Esophagus (tissue), 2 donors: Measurements from ENCODE around the gene COBL. TPM values are rescaled to one million over a fixed set of nuclear protein-coding genes. Genes with fewer than 3 reads are reported as not detected.

Experiments used
- H3K27ac ChIP-seq, 2 donors: one replicate each; pipeline ENCODE4 v1.5.1; 2013; ENCODE audit warnings: low read depth in 2 of 2, mild to moderate bottlenecking in 2 of 2, inconsistent platforms in 1 of 2, low read length in 1 of 2, moderate library complexity in 1 of 2
- H3K27me3 ChIP-seq, 2 donors: one replicate each; pipeline ENCODE4 v1.6.1; 2013; ENCODE audit warnings: low read length in 2 of 2, control low read depth in 1 of 2, mild to moderate bottlenecking in 1 of 2; ENCODE audit not compliant: insufficient read depth in 2 of 2, control insufficient read depth in 1 of 2
- H3K36me3 ChIP-seq, 2 donors: one replicate each; pipeline ENCODE4 v1.6.1; 2013; ENCODE audit warnings: low read length in 1 of 2; ENCODE audit not compliant: control insufficient read depth in 2 of 2, insufficient read depth in 2 of 2
- H3K4me1 ChIP-seq, 2 donors: one replicate each; pipeline ENCODE4 v1.6.1; 2013; ENCODE audit warnings: low read length in 1 of 2; ENCODE audit not compliant: control insufficient read depth in 2 of 2, insufficient read depth in 2 of 2
- H3K4me3 ChIP-seq, 2 donors: one replicate each; pipeline ENCODE4 v1.5.1; 2013; ENCODE audit warnings: low read length in 2 of 2, mild to moderate bottlenecking in 2 of 2, low read depth in 1 of 2, moderate library complexity in 1 of 2
- H3K9me3 ChIP-seq, 2 donors: one replicate each; pipeline ENCODE4 v1.6.1; 2013; ENCODE audit warnings: mild to moderate bottlenecking in 2 of 2, low read depth in 1 of 2, low read length in 1 of 2, moderate library complexity in 1 of 2; ENCODE audit not compliant: control insufficient read depth in 2 of 2, insufficient read depth in 1 of 2
- WGBS, 2 donors: extraction: QIAGEN DNeasy Blood & Tissue Kit; methylation state at CpG; one replicate each; pipeline ENCODE4 v1.1.7; 2013; 5-methylcytosine and 5-hydroxymethylcytosine counted together
- polyA plus RNA-seq, 2 donors: library from polyadenylated mRNA; stranded (reverse); fragments of 200-250 nt; gene quantifications; one replicate each; pipeline ENCODE4 v1.2.3, GENCODE V29; 2013
- donor health status: healthy with polysubstance abuse.
- donor health status: Bipolar disorder and iron deficiency.

The COBL gene
- polyA plus RNA-seq, 2 donors, result 3.6 to 6.1 TPM

GRCh38 chr7:51025668-51026067, 290.9 kb downstream of the COBL start:
- WGBS, 2 donors, result 67 to 78% methylated on average over 2 of the region's 2 CpGs
- Histone ChIP-seq H3K27ac (no peak overlapping the region), H3K4me3 (no peak overlapping the region), H3K36me3 (peaks cover 5 to 6% of the 10 kb centered on the region in 2 donors), H3K27me3 (no peaks in the 10 kb centered on the region), H3K9me3 (no peaks in the 10 kb centered on the region), H3K4me1 (no peaks in the 10 kb centered on the region)

GRCh38 chr7:51024867-51025266, 291.7 kb downstream of the COBL start:
- H3K4me1 ChIP-seq, result no peaks in the 10 kb centered on the region
- peaks cover 5 to 6% of the 10 kb centered on the region in 2 donors for H3K36me3 ChIP-seq
- H3K9me3 ChIP-seq, result no peaks in the 10 kb centered on the region
- H3K4me3 ChIP-seq, result no peak overlapping the region
- no peaks in the 10 kb centered on the region for H3K27me3 ChIP-seq
- no peak overlapping the region for H3K27ac ChIP-seq
- WGBS, 2 donors, result 92 to 98% methylated on average over 16 of the region's 16 CpGs

GRCh38 chr7:51023547-51023946, 293.1 kb downstream of the COBL start:
- WGBS, 2 donors, result 88 to 89% methylated on average over 9 of the region's 9 CpGs
- H3K4me1 ChIP-seq, result no peaks in the 10 kb centered on the region
- H3K4me3 ChIP-seq, result no peak overlapping the region
- no peaks in the 10 kb centered on the region for H3K27me3 ChIP-seq
- peaks cover 5 to 6% of the 10 kb centered on the region in 2 donors for H3K36me3 ChIP-seq
- H3K27ac ChIP-seq, result no peak overlapping the region
- no peaks in the 10 kb centered on the region for H3K9me3 ChIP-seq

- WGBS, 2 donors, result 95% methylated on average over 6 of the region's 6 CpGs
- no peaks in the 10 kb centered on the region for H3K27me3 ChIP-seq
- peaks cover 5 to 6% of the 10 kb centered on the region in 2 donors for H3K36me3 ChIP-seq
- H3K27ac ChIP-seq, result no peak overlapping the region
- H3K9me3 ChIP-seq, result no peaks in the 10 kb centered on the region
- no peak overlapping the region for H3K4me3 ChIP-seq
- H3K4me1 ChIP-seq, result no peaks in the 10 kb centered on the region
Measured at GRCh38 chr7:51022821-51023220, 293.8 kb downstream of the COBL start.

GRCh38 chr7:51021906-51022570, 294.6 kb downstream of the COBL start:
- no peak overlapping the region for H3K27ac ChIP-seq
- H3K4me3 ChIP-seq, result no peak overlapping the region
- no peaks in the 10 kb centered on the region for H3K4me1 ChIP-seq
- 77 to 80% methylated on average over 20 of the region's 20 CpGs for WGBS, 2 donors
- no peaks in the 10 kb centered on the region for H3K9me3 ChIP-seq
- H3K27me3 ChIP-seq, result no peaks in the 10 kb centered on the region
- peaks cover 3 to 4% of the 10 kb centered on the region in 2 donors for H3K36me3 ChIP-seq

GRCh38 chr7:51020944-51021343, 295.7 kb downstream of the COBL start:
- peaks cover 0 to 4% of the 10 kb centered on the region in 2 donors for H3K36me3 ChIP-seq
- 92 to 94% methylated on average over 3 of the region's 3 CpGs for WGBS, 2 donors
- no peaks in the 10 kb centered on the region for H3K9me3 ChIP-seq
- H3K27me3 ChIP-seq, result no peaks in the 10 kb centered on the region
- no peak overlapping the region for H3K4me3 ChIP-seq
- H3K27ac ChIP-seq, result no peak overlapping the region
- H3K4me1 ChIP-seq, result no peaks in the 10 kb centered on the region

GRCh38 chr7:51019891-51020870, 296.4 kb downstream of the COBL start:
- H3K27ac ChIP-seq, result no peak overlapping the region

GRCh38 chr7:51019191-51019844, 297.3 kb downstream of the COBL start:
- no peaks in the 10 kb centered on the region for H3K36me3 ChIP-seq
- no peaks in the 10 kb centered on the region for H3K27me3 ChIP-seq
- no peak overlapping the region for H3K27ac ChIP-seq
- WGBS, 2 donors, result 87% methylated on average over 7 of the region's 7 CpGs
- H3K9me3 ChIP-seq, result no peaks in the 10 kb centered on the region
- no peak overlapping the region for H3K4me3 ChIP-seq
- no peaks in the 10 kb centered on the region for H3K4me1 ChIP-seq

More at GRCh38 chr7:51019891-51020870, 296.4 kb downstream of the COBL start:
- peaks cover 0 to 4% of the 10 kb centered on the region in 2 donors for H3K36me3 ChIP-seq
- H3K4me1 ChIP-seq, result no peaks in the 10 kb centered on the region
- H3K4me3 ChIP-seq, result no peak overlapping the region
- H3K9me3 ChIP-seq, result no peaks in the 10 kb centered on the region
- H3K27me3 ChIP-seq, result no peaks in the 10 kb centered on the region
- 72 to 79% methylated on average over 22 of the region's 22 CpGs for WGBS, 2 donors
